HUES64 (cell line): ENCODE results near the gene F10.
"Not testable (repeated sequence)": the region's sequence is repeated elsewhere in the genome, so short reads cannot be mapped to it uniquely, and the experiment has no call there.

ENCODE experiments used
- H3K27ac ChIP-seq: 2 replicates; pipeline ENCODE4 v1.7.0; 2013; ENCODE audit warnings: low read depth, low read length, inconsistent platforms
- H3K27me3 ChIP-seq: 2 replicates; pipeline ENCODE4 v1.6.1; 2013; ENCODE audit warnings: mild to moderate bottlenecking, low read length; ENCODE audit not compliant: insufficient read depth
- H3K36me3 ChIP-seq: 2 replicates; pipeline ENCODE4 v1.6.1; 2013; ENCODE audit warnings: mild to moderate bottlenecking, low read length; ENCODE audit not compliant: insufficient read depth
- H3K4me1 ChIP-seq: 2 replicates; pipeline ENCODE4 v1.6.1; 2013; ENCODE audit warnings: mild to moderate bottlenecking, low read length, moderate library complexity; ENCODE audit not compliant: insufficient read depth
- H3K4me3 ChIP-seq: 2 replicates; pipeline ENCODE4 v1.5.1; 2013; ENCODE audit warnings: mild to moderate bottlenecking, low read length, moderate library complexity
- H3K9ac ChIP-seq: 2 replicates; pipeline ENCODE4 v1.6.1; 2013; ENCODE audit warnings: mild to moderate bottlenecking, low read depth, low read length
- H3K9me3 ChIP-seq: 2 replicates; pipeline ENCODE4 v1.6.1; 2013; ENCODE audit warnings: low read depth, low read length; ENCODE audit not compliant: insufficient read depth
- WGBS: fragments of 150-250, 120-280 bp; methylation state at CpG from one replicate; pipeline ENCODE4 v1.1.7; 2013; ENCODE audit warnings: missing lambda C conversion rate; 5-methylcytosine and 5-hydroxymethylcytosine counted together

The F10 gene

GRCh38 chr13:113105032-113105920, 17.3 kb upstream of the F10 start, which contains the start of gene F7:
F7 (plus strand) TSS chr13:113105791; CDS start chr13:113105842, 51 bp downstream.
- peaks cover 9% of the 10 kb centered on the region; the same call in 1 of the 2 replicates for H3K4me1 ChIP-seq
- H3K9ac ChIP-seq, result no peak within 1 kb of the TSS
- H3K27ac ChIP-seq, result no peak within 1 kb of the TSS
- no peaks in the 10 kb centered on the region for H3K36me3 ChIP-seq
- 80% methylated on average over 17 of the region's 17 CpGs for WGBS
- no peak within 1 kb of the TSS for H3K4me3 ChIP-seq
- H3K9me3 ChIP-seq, result peaks cover 3% of the 10 kb centered on the region; the same call in 1 of the 2 replicates
- peaks cover 13% of the 10 kb centered on the region for H3K27me3 ChIP-seq

DNA sequence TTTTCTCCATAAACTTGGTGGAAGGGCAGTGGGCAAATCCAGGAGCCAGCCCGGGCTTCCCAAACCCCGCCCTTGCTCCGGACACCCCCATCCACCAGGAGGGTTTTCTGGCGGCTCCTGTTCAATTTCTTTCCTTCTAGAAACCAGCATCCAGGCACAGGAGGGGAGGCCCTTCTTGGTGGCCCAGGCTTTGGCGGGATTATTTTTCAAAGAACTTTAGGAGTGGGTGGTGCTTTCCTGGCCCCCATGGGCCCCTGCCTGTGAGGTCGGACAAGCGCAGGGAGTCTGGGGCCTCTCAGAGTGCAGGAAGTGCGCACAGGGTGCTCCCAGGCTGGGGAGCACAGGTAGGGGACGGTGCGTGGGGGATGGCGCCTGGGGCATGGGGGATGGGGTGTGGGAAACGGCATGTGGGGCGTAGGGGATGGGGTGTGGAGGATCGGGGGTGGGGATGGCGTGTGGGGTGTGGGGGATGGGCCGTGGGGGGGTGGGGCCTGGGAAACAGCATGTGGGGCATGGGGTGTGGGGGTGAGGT, 16.6 kb upstream of the F10 start:
- H3K27me3 ChIP-seq, result peaks cover 20% of the 10 kb centered on the region
- 84% methylated on average over 16 of the region's 16 CpGs for WGBS
- H3K36me3 ChIP-seq, result no peaks in the 10 kb centered on the region
- H3K9me3 ChIP-seq, result peaks cover 3% of the 10 kb centered on the region; the same call in 1 of the 2 replicates
- no peak overlapping the region for H3K9ac ChIP-seq
- H3K4me1 ChIP-seq, result peaks cover 9% of the 10 kb centered on the region; the same call in 1 of the 2 replicates
- H3K4me3 ChIP-seq, result no peak overlapping the region
- H3K27ac ChIP-seq, result no peak overlapping the region

- H3K9me3 ChIP-seq, result peaks cover 3% of the 10 kb centered on the region; the same call in 1 of the 2 replicates
- H3K27ac ChIP-seq, result no peak overlapping the region
- no peak overlapping the region for H3K4me3 ChIP-seq
- no peak overlapping the region for H3K9ac ChIP-seq
- H3K27me3 ChIP-seq, result peaks cover 26% of the 10 kb centered on the region
- no peaks in the 10 kb centered on the region for H3K36me3 ChIP-seq
- WGBS, result 80% methylated on average over 19 of the region's 25 CpGs
- H3K4me1 ChIP-seq, result peaks cover 9% of the 10 kb centered on the region; the same call in 1 of the 2 replicates
Measured at GRCh38 chr13:113106711-113107351, 15.8 kb upstream of the F10 start.

DNA sequence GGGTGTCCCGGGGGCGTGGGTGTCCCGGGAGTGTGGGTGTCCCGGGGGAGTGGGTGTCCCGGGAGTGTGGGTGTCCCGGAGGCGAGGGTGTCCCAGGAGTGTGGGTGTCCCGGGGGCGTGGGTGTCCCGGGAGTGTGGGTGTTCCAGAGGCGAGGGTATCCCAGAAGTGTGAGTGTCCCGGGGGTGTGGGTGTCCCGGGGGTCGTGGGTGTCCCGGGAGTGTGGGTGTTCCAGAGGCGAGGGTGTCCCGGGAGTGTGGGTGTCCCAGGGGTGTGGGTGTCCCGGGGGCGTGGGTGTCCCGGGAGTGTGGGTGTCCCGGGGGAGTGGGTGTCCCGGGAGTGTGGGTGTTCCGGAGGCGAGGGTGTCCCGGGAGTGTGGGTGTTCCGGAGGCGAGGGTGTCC, 14.1 kb upstream of the F10 start:
- H3K27ac ChIP-seq, H3K36me3 ChIP-seq, H3K9me3 ChIP-seq, H3K9ac ChIP-seq, H3K4me3 ChIP-seq, H3K4me1 ChIP-seq: not testable (repeated sequence)
- peaks cover 33% of the 10 kb centered on the region for H3K27me3 ChIP-seq
- 92% methylated on average over 20 of the region's 27 CpGs for WGBS

- Histone ChIP-seq H3K36me3 (no peaks in the 10 kb centered on the region), H3K9ac (peak overlapping the region; percentile 42; the same call in 1 of the 2 replicates)
- 21% methylated on average over 71 of the region's 73 CpGs for WGBS
Measured at GRCh38 chr13:113109151-113110047, 13.2 kb upstream of the F10 start.

GRCh38 chr13:113110048-113110851, 12.3 kb upstream of the F10 start:
- peak overlapping the region; percentile 50 for H3K4me3 ChIP-seq
- H3K9ac ChIP-seq, result peak overlapping the region; percentile 42; the same call in 1 of the 2 replicates
- no peak overlapping the region for H3K27ac ChIP-seq
- H3K27me3 ChIP-seq, result peaks cover 33% of the 10 kb centered on the region
- H3K4me1 ChIP-seq, result peaks cover 8% of the 10 kb centered on the region; the same call in 1 of the 2 replicates
- 3% methylated on average over 99 of the region's 99 CpGs for WGBS
- no peaks in the 10 kb centered on the region for H3K36me3 ChIP-seq
- peaks cover 3% of the 10 kb centered on the region; the same call in 1 of the 2 replicates for H3K9me3 ChIP-seq

More at GRCh38 chr13:113109151-113110047, 13.2 kb upstream of the F10 start:
- Histone ChIP-seq H3K9me3 (peaks cover 3% of the 10 kb centered on the region; the same call in 1 of the 2 replicates), H3K27me3 (peaks cover 33% of the 10 kb centered on the region), H3K4me3 (peak overlapping the region; percentile 50), H3K27ac (no peak overlapping the region), H3K4me1 (peaks cover 9% of the 10 kb centered on the region; the same call in 1 of the 2 replicates)

GRCh38 chr13:113110852-113111315, 11.7 kb upstream of the F10 start:
- Histone ChIP-seq H3K9ac (peak overlapping the region; percentile 42; the same call in 1 of the 2 replicates), H3K36me3 (no peaks in the 10 kb centered on the region), H3K4me3 (peak overlapping the region; percentile 50), H3K27me3 (peaks cover 33% of the 10 kb centered on the region), H3K27ac (no peak overlapping the region), H3K9me3 (peaks cover 3% of the 10 kb centered on the region; the same call in 1 of the 2 replicates), H3K4me1 (0 out of 2 replicates have a peak, but pooled peaks cover 1% of the 10 kb centered on the region)
- WGBS, result 36% methylated on average over 49 of the region's 49 CpGs

- H3K9me3 ChIP-seq, H3K36me3 ChIP-seq, H3K4me3 ChIP-seq, H3K9ac ChIP-seq, H3K4me1 ChIP-seq, H3K27ac ChIP-seq: not testable (repeated sequence)
- H3K27me3 ChIP-seq, result peaks cover 33% of the 10 kb centered on the region
- WGBS, result 89% methylated on average over 5 of the region's 5 CpGs
Measured at GRCh38 chr13:113111821-113112220, 10.8 kb upstream of the F10 start.

DNA sequence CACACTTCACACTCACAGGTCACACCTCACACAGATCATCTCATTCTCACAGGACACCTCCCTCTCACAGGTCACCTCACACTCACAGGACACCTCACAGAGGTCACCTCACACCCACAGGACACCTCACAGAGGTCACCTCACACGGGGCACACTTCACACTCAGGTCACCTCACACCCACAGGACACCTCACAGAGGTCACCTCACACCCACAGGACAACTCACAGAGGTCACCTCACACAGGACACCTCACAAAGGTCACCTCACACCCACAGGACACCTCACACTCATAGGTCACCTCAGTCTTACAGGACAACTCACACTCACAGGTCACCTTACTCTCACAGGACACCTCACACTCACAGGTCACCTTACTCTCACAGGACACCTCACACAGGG, 10.1 kb upstream of the F10 start:
- H3K9ac ChIP-seq, H3K4me3 ChIP-seq, H3K27ac ChIP-seq, H3K36me3 ChIP-seq, H3K9me3 ChIP-seq, H3K4me1 ChIP-seq: not testable (repeated sequence)
- peaks cover 33% of the 10 kb centered on the region for H3K27me3 ChIP-seq
- WGBS, result 78% methylated on average over 1 of the region's 1 CpG
